ENCODE results near the gene SETBP1. TPM values are rescaled to one million over a fixed set of nuclear protein-coding genes. Genes with fewer than 3 reads are reported as not detected.

Gene SETBP1
- total RNA-seq, 1 experiment from 2014 or later, result 0.23 TPM

DNA sequence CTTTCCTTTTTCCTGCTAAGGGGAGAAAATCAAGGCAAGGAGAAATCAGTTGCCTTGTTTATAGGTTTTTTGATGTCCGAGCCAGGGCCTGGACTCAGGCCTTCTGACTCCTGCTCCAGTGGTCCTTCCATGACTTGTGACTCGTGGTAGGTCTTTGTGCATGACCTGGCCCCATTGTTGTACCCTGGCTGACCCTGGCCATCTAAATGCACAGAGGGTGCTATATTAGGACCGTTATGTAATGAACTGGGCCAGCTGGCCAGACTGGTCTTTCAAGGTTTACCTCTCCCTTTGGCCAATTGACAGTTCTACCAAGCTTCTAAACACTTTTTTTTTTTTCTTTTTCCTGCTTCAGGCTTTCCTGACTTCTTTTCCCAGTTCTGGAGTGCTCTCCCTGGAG, 81.1 kb downstream of the SETBP1 start:
- Histone ChIP-seq H3K9me3 (ENCODE audit: control insufficient read depth, insufficient read depth, low read depth, low read length) (no peaks in the 10 kb centered on the region), H3K36me3 (ENCODE audit: control insufficient read depth, insufficient read depth, low read length) (no peaks in the 10 kb centered on the region), H3K27me3 (ENCODE audit: control insufficient read depth, insufficient read depth, low read length) (no peaks in the 10 kb centered on the region), H3K4me1 (ENCODE audit: control insufficient read depth, insufficient read depth, low read length) (no peaks in the 10 kb centered on the region), H3K27ac (ENCODE audit: low read length) (no peak overlapping the region), H3K4me3 (ENCODE audit: low read depth in 2 of 2, low read length in 2 of 2) (no peak overlapping the region)
- no TSS peak for BruUV-seq (replicated peaks)
- DNase-seq (ENCODE audit: low read depth, low spot score) (no peak), ATAC-seq (no peak)
- in situ Hi-C loops (cut with HindIII; ENCODE audit: low pct_unique_long_range_greater_than_20kb, low sequenced_read_pairs) (no loop called here), intact Hi-C loops (cut with micrococcal nuclease; ENCODE audit: unreplicated experiment) (no loop called here)
- TF ChIP-seq, protein P1, sequence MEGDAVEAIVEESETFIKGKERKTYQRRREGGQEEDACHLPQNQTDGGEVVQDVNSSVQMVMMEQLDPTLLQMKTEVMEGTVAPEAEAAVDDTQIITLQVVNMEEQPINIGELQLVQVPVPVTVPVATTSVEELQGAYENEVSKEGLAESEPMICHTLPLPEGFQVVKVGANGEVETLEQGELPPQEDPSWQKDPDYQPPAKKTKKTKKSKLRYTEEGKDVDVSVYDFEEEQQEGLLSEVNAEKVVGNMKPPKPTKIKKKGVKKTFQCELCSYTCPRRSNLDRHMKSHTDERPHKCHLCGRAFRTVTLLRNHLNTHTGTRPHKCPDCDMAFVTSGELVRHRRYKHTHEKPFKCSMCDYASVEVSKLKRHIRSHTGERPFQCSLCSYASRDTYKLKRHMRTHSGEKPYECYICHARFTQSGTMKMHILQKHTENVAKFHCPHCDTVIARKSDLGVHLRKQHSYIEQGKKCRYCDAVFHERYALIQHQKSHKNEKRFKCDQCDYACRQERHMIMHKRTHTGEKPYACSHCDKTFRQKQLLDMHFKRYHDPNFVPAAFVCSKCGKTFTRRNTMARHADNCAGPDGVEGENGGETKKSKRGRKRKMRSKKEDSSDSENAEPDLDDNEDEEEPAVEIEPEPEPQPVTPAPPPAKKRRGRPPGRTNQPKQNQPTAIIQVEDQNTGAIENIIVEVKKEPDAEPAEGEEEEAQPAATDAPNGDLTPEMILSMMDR (IDR thresholded peaks at IDR 0.05), result no peak
- TF ChIP-seq, protein P2, sequence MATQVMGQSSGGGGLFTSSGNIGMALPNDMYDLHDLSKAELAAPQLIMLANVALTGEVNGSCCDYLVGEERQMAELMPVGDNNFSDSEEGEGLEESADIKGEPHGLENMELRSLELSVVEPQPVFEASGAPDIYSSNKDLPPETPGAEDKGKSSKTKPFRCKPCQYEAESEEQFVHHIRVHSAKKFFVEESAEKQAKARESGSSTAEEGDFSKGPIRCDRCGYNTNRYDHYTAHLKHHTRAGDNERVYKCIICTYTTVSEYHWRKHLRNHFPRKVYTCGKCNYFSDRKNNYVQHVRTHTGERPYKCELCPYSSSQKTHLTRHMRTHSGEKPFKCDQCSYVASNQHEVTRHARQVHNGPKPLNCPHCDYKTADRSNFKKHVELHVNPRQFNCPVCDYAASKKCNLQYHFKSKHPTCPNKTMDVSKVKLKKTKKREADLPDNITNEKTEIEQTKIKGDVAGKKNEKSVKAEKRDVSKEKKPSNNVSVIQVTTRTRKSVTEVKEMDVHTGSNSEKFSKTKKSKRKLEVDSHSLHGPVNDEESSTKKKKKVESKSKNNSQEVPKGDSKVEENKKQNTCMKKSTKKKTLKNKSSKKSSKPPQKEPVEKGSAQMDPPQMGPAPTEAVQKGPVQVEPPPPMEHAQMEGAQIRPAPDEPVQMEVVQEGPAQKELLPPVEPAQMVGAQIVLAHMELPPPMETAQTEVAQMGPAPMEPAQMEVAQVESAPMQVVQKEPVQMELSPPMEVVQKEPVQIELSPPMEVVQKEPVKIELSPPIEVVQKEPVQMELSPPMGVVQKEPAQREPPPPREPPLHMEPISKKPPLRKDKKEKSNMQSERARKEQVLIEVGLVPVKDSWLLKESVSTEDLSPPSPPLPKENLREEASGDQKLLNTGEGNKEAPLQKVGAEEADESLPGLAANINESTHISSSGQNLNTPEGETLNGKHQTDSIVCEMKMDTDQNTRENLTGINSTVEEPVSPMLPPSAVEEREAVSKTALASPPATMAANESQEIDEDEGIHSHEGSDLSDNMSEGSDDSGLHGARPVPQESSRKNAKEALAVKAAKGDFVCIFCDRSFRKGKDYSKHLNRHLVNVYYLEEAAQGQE (IDR thresholded peaks at IDR 0.05; ENCODE audit: insufficient read depth in 1 of 2, low read depth in 2 of 2, low read length in 1 of 2), result no peak
- TF ChIP-seq SIN3A (IDR thresholded peaks at IDR 0.05; ENCODE audit: borderline replicate concordance, insufficient read depth, low read depth, low read length) (no peak), TCF7L2 (IDR thresholded peaks at IDR 0.05; ENCODE audit: low read depth, low read length) (no peak), POLR2AphosphoS5 (IDR thresholded peaks at IDR 0.05; ENCODE audit: low read depth, low read length) (no peak)
- CTCF ChIA-PET, result no interaction called here
- POLR2A ChIA-PET, result no interaction called here

DNA sequence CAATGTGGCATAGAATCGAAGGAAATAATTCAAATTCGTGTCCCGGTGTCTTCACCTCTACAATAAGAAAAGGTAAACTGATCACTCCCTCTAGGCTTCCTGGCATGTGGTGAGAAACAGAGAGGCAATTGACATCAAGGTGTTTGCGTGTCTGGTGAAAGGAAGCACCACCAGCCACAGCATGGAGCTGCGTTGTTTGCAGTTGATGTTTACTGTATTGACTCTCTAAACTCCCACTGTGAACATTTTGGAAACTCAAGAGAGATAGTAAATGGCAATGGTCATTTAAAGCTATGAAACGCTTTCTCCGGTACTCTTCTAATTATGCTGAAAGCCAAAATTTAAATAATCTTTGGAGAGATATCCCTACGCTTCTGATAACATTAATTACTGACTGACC, 82.6 kb downstream of the SETBP1 start:
- TF ChIP-seq POLR2AphosphoS5 (IDR thresholded peaks at IDR 0.05; ENCODE audit: low read depth, low read length) (no peak), TCF7L2 (IDR thresholded peaks at IDR 0.05; ENCODE audit: low read depth, low read length) (no peak), SIN3A (IDR thresholded peaks at IDR 0.05; ENCODE audit: borderline replicate concordance, insufficient read depth, low read depth, low read length) (no peak)
- TF ChIP-seq, protein P2 (IDR thresholded peaks at IDR 0.05; ENCODE audit: insufficient read depth in 1 of 2, low read depth in 2 of 2, low read length in 1 of 2), result no peak
- TF ChIP-seq, protein P1 (IDR thresholded peaks at IDR 0.05), result no peak
- no peaks in the 10 kb centered on the region for H3K4me1 ChIP-seq (ENCODE audit: control insufficient read depth, insufficient read depth, low read length)
- BruUV-seq (replicated peaks), result no TSS peak
- H3K36me3 ChIP-seq (ENCODE audit: control insufficient read depth, insufficient read depth, low read length), result no peaks in the 10 kb centered on the region
- no peak overlapping the region for H3K4me3 ChIP-seq (ENCODE audit: low read depth in 2 of 2, low read length in 2 of 2)
- ChIA-PET POLR2A (no interaction called here), CTCF (no interaction called here)
- in situ Hi-C loops (cut with HindIII; ENCODE audit: low pct_unique_long_range_greater_than_20kb, low sequenced_read_pairs) (no loop called here), intact Hi-C loops (cut with micrococcal nuclease; ENCODE audit: unreplicated experiment) (no loop called here)
- DNase-seq (ENCODE audit: low read depth, low spot score) (no peak), ATAC-seq (no peak)
- H3K9me3 ChIP-seq (ENCODE audit: control insufficient read depth, insufficient read depth, low read depth, low read length), result no peaks in the 10 kb centered on the region
- no peaks in the 10 kb centered on the region for H3K27me3 ChIP-seq (ENCODE audit: control insufficient read depth, insufficient read depth, low read length)
- no peak overlapping the region for H3K27ac ChIP-seq (ENCODE audit: low read length)
